ENCODE measurements around the gene PRSS57. TPM values are rescaled to one million over a fixed set of nuclear protein-coding genes. Genes with fewer than 3 reads are reported as not detected.

PRSS57 gene
- total and polyA plus RNA-seq, 2 of the 4 experiments (the other 2 are of a cell fraction), result not detected

- no CpG with 5 or more reads among the region's 14 CpGs for WGBS, 2 experiments (ENCODE audit: extremely low coverage in 2 of 2, insufficient read length in 1 of 2)
- intact Hi-C loops (cut with micrococcal nuclease) (no loop called here), in situ Hi-C loops (cut with MboI; ENCODE audit: low sequenced_read_pairs) (no loop called here), dilution Hi-C loops (cut with HindIII; ENCODE audit: low sequenced_read_pairs, unreplicated experiment) (no loop called here)
- no peak overlapping the region for H3K9ac ChIP-seq (ENCODE audit: low read depth, low read length)
- H2AK9ac ChIP-seq (replicated peaks; ENCODE audit: low read depth, low read length, poor library complexity), result no peak overlapping the region
- H2AK5ac ChIP-seq (ENCODE audit: low read depth, low read length), result no peak overlapping the region
- TF ChIP-seq MXI1 (IDR thresholded peaks at IDR 0.05; ENCODE audit: borderline replicate concordance, low read depth, low read length) (no peak), USF2 (IDR thresholded peaks at IDR 0.05; ENCODE audit: low read depth, low read length) (no peak), SMC3 (IDR thresholded peaks at IDR 0.05; ENCODE audit: low read depth, low read length) (no peak), POLR2A (IDR thresholded peaks at IDR 0.05; ENCODE audit: low read depth, low read length) (no peak), RCOR1 (IDR thresholded peaks at IDR 0.05; ENCODE audit: insufficient replicate concordance, low read length) (no peak), RAD21 (IDR thresholded peaks at IDR 0.05; ENCODE audit: low read length) (no peak), CEBPB (IDR thresholded peaks at IDR 0.05; ENCODE audit: low read depth, low read length) (no peak)
- no peaks in the 10 kb centered on the region for H3K9me3 ChIP-seq (ENCODE audit: control insufficient read depth, insufficient read depth, low read length)
- POLR2A ChIA-PET (ENCODE audit: unreplicated experiment), result no interaction called here
- no peak overlapping the region for H2BK20ac ChIP-seq (ENCODE audit: low read depth, low read length)
- no peak overlapping the region for H2BK15ac ChIP-seq (ENCODE audit: low read depth, low read length)
- peaks cover 5% of the 10 kb centered on the region; the same call in 1 of the 2 replicates for H3K27me3 ChIP-seq (ENCODE audit: control insufficient read depth, insufficient read depth, low read length)
- CTCF ChIA-PET, result no interaction called here
- no peak for DNase-seq
- H3K4ac ChIP-seq (ENCODE audit: low read depth, low read length), result no peak overlapping the region
- no peak overlapping the region for H3K4me2 ChIP-seq (ENCODE audit: low read depth, low read length)
- H3K18ac ChIP-seq (ENCODE audit: low read depth, low read length), result no peak overlapping the region
- 0 out of 4 replicates have a peak overlapping the region, but pooled peaks of 1 of the 2 experiments have one; percentile 16 for H4K8ac ChIP-seq (ENCODE audit: low read depth in 2 of 2, low read length in 2 of 2)
- H2AFZ ChIP-seq (replicated peaks; ENCODE audit: low read length, poor library complexity), result peak overlapping the region; percentile 72
- no peaks in the 10 kb centered on the region for H3K9me1 ChIP-seq (ENCODE audit: insufficient read depth, low read length)
- no peak for ATAC-seq (ENCODE audit: low read depth)
- H3K56ac ChIP-seq (ENCODE audit: extremely low read depth, insufficient read depth, low read length), result no peak overlapping the region
- H2BK5ac ChIP-seq (ENCODE audit: low read depth, low read length, poor library complexity, severe bottlenecking), result no peak overlapping the region
- H4K91ac ChIP-seq (ENCODE audit: insufficient read depth, low read depth, low read length), result no peak overlapping the region
- no peak overlapping the region for H4K5ac ChIP-seq (ENCODE audit: low read depth, low read length)
- peaks cover 5% of the 10 kb centered on the region; the same call in 1 of the 2 replicates for H3K4me1 ChIP-seq (ENCODE audit: control insufficient read depth, insufficient read depth, low read length)
- no peak overlapping the region for H3K23ac ChIP-seq (ENCODE audit: low read depth, low read length)
- no peak overlapping the region for H3K27ac ChIP-seq (ENCODE audit: insufficient read depth, low read length)
- no peaks in the 10 kb centered on the region; the same call in 1 of the 2 replicates for H4K20me1 ChIP-seq (ENCODE audit: insufficient read depth, low read length)
- no peaks in the 10 kb centered on the region for H3K79me1 ChIP-seq (ENCODE audit: low read depth in 1 of 2, low read length in 2 of 2)
- BruUV-seq (replicated peaks), result no TSS peak
- no peaks in the 10 kb centered on the region for H3K36me3 ChIP-seq (ENCODE audit: control insufficient read depth, insufficient read depth, low read length)
- no peak overlapping the region for H3K4me3 ChIP-seq (ENCODE audit: insufficient read depth, low read depth, low read length)
- H2BK120ac ChIP-seq (ENCODE audit: low read depth, low read length), result no peak overlapping the region
- no peak overlapping the region for H3K14ac ChIP-seq (replicated peaks; ENCODE audit: low read depth, low read length)
These were observed 9.1 kb upstream of the PRSS57 start for GRCh38 chr19:704447-704741.

Data from IMR-90 (cell line).